NB4 (cell line): ENCODE data around the gene TMPRSS3.

ENCODE experiments used
- DNase-seq: peaks from one replicate; pipeline ENCODE4 v3.0.0; 2010; ENCODE audit warnings: low read depth
- H3K4me3 ChIP-seq: one replicate; pipeline ENCODE4 v1.5.1; 2011; ENCODE audit warnings: mild to moderate bottlenecking, low read depth, low read length, moderate library complexity
- CTCF ChIP-seq: IDR thresholded peaks from one replicate; pipeline ENCODE4 v1.5.1; 2012; ENCODE audit warnings: low read depth, low read length
- MAX ChIP-seq: IDR thresholded peaks from 2 replicates; pipeline ENCODE4 v1.6.1; 2011; ENCODE audit warnings: low read depth, low read length
- MYC ChIP-seq: IDR thresholded peaks from 2 replicates; pipeline ENCODE4 v1.6.1; 2011; ENCODE audit warnings: low read depth, low read length
- POLR2A ChIP-seq: IDR thresholded peaks from 2 replicates; pipeline ENCODE4 v1.6.1; 2011; ENCODE audit warnings: mild to moderate bottlenecking; ENCODE audit not compliant: insufficient read length; ENCODE audit errors: extremely low read depth

TMPRSS3 gene

GRCh38 chr21:42414066-42414465 is 18.2 kb upstream of the TMPRSS3 start:
- TF ChIP-seq MAX (no peak), CTCF (no peak), MYC (no peak), POLR2A (no peak)
- H3K4me3 ChIP-seq = no peak overlapping the region
- DNase-seq = no peak

GRCh38 chr21:42413500-42413899 is 17.6 kb upstream of the TMPRSS3 start:
- no peak for DNase-seq
- no peak for TF ChIP-seq MYC
- no peak for TF ChIP-seq MAX
- TF ChIP-seq CTCF = no peak
- no peak for TF ChIP-seq POLR2A
- no peak overlapping the region for H3K4me3 ChIP-seq

GRCh38 chr21:42413093-42413492 is 17.2 kb upstream of the TMPRSS3 start:
- no peak overlapping the region for H3K4me3 ChIP-seq
- DNase-seq = no peak
- TF ChIP-seq CTCF (no peak), POLR2A (no peak), MYC (no peak), MAX (no peak)

- DNase-seq = no peak
- no peak overlapping the region for H3K4me3 ChIP-seq
- no peak for TF ChIP-seq MYC
- TF ChIP-seq CTCF = no peak
- no peak for TF ChIP-seq MAX
- no peak for TF ChIP-seq POLR2A
These were observed 16.7 kb upstream of the TMPRSS3 start for GRCh38 chr21:42412636-42412933.

- no peak overlapping the region for H3K4me3 ChIP-seq
- no peak for TF ChIP-seq MYC
- TF ChIP-seq POLR2A = no peak
- TF ChIP-seq CTCF = no peak
- TF ChIP-seq MAX = no peak
- DNase-seq = no peak
These were observed 16.2 kb upstream of the TMPRSS3 start for GRCh38 chr21:42411891-42412635.
